Chondrocyte (in vitro differentiated cells): ENCODE results near the gene EZR. TPM values are rescaled to one million over a fixed set of nuclear protein-coding genes. Genes with fewer than 3 reads are reported as not detected.

Experiments used
- DNase-seq: peaks from one replicate; pipeline ENCODE4 v3.0.0; 2021; ENCODE audit warnings: mixed read lengths, low spot score
- H3K27ac Mint-ChIP-seq: one replicate; pipeline ENCODE4 v1.8.0; 2021; ENCODE audit warnings: mild to moderate bottlenecking, moderate library complexity, mixed read lengths; ENCODE audit not compliant: unreplicated experiment
- H3K27me3 Mint-ChIP-seq: 2 replicates; pipeline ENCODE4 v1.8.0; 2021; ENCODE audit warnings: low read depth, mixed read lengths
- H3K36me3 Mint-ChIP-seq: 2 replicates; pipeline ENCODE4 v1.8.0; 2021; ENCODE audit warnings: low read depth, mixed read lengths
- H3K4me1 Mint-ChIP-seq: 2 replicates; pipeline ENCODE4 v1.8.0; 2021; ENCODE audit warnings: low read depth, mild to moderate bottlenecking, mixed read lengths
- H3K4me3 Mint-ChIP-seq: one replicate; pipeline ENCODE4 v1.8.0; 2021; ENCODE audit warnings: mild to moderate bottlenecking, moderate library complexity, mixed read lengths; ENCODE audit not compliant: unreplicated experiment
- H3K9me3 Mint-ChIP-seq: 2 replicates; pipeline ENCODE4 v1.8.0; 2021; ENCODE audit warnings: low read depth, mixed read lengths
- total RNA-seq: library from RNA; stranded (reverse); gene quantifications from 3 replicates; pipeline ENCODE4 v1.2.1, GENCODE V29; 2021
- TF ChIP-seq, protein P1 (sequence below): fragments of 200-600 bp; sonication (generic); IDR thresholded peaks from 2 replicates; pipeline ENCODE4 v1.5.0; 2021; ENCODE audit warnings: antibody characterized with exemption, mild to moderate bottlenecking, moderate library complexity

EZR gene
- total RNA-seq, 1 donor from 2014 or later, result 71.5 TPM

DNA sequence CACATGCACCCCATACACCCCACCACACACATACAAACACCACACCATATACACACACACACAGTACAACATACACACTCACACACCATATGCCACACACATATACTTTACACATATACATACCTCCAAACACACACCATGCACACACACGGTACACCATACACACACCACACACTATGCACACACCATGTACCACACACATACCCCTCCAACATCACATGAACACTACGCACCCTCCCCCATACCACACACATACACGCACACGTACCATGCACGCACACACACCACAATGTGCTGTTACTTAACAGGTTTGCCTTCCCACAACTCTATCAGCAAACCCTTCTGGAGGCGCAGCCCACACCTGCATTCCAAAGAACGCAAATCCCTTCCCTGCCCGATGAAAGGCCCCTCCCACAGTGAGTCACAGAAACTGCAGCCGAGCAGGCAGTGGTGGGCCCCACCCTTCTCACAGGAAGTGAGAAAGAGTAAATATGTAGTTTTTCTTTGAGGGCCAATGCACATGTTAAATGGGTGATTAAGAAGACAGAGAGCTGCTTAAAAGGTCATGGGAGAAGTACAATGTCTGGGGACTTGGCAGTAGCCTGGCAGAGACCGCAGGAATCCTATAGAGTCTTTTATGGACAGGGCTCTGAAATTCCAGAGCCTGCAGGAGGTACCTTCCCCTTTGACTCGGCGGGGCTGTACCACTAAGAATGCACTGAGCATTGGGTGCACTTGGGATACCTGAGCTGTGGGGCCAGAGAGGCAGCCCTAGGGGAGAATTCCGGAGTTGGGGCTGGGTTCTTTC, 34.1 kb upstream of the EZR start:
- H3K9me3 Mint-ChIP-seq, result no peaks in the 10 kb centered on the region
- TF ChIP-seq, protein P1, sequence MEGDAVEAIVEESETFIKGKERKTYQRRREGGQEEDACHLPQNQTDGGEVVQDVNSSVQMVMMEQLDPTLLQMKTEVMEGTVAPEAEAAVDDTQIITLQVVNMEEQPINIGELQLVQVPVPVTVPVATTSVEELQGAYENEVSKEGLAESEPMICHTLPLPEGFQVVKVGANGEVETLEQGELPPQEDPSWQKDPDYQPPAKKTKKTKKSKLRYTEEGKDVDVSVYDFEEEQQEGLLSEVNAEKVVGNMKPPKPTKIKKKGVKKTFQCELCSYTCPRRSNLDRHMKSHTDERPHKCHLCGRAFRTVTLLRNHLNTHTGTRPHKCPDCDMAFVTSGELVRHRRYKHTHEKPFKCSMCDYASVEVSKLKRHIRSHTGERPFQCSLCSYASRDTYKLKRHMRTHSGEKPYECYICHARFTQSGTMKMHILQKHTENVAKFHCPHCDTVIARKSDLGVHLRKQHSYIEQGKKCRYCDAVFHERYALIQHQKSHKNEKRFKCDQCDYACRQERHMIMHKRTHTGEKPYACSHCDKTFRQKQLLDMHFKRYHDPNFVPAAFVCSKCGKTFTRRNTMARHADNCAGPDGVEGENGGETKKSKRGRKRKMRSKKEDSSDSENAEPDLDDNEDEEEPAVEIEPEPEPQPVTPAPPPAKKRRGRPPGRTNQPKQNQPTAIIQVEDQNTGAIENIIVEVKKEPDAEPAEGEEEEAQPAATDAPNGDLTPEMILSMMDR, result no peak
- DNase-seq, result no peak

DNA sequence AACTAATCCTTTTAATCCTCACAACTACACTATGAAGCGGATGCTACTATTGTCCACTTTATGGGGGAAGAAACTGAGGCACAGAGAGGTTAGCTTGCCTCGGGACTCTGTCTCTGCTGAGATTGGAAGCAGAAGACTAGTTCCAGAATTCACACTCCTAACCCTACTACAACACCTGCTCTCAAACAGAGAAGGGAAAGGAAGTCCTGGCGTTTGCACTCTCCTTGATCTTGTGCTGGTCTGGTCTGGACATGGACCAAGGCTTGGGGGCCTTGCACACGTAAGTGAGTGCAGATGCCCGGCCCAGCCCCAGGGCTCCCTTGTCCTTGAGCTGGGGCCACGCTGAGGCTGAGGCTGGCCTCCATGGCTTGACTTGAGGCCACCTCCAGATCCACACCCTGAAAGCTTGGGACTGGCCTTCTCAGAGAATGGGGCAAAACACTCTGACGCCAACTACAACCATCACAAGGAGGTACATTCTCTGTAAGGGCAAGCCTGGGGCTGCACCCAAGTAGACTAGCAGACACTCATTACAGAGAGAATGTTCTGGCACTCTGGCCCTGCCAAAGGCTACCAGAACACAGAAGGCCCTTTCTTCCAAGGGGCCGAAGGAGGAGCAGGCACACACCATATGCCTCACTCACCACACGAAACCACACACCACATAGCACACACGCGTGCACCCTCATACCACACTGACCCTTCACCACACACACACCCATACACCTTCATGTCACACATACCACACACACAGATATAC, 33.3 kb upstream of the EZR start:
- H3K27me3 Mint-ChIP-seq, result no peaks in the 10 kb centered on the region

More for the DNA sequence above, 34.1 kb upstream of the EZR start:
- no peaks in the 10 kb centered on the region for H3K36me3 Mint-ChIP-seq
- H3K4me1 Mint-ChIP-seq, result peaks cover 22% of the 10 kb centered on the region
- H3K27ac Mint-ChIP-seq, result no peak overlapping the region
- no peaks in the 10 kb centered on the region for H3K27me3 Mint-ChIP-seq
- no peak overlapping the region for H3K4me3 Mint-ChIP-seq

DNA sequence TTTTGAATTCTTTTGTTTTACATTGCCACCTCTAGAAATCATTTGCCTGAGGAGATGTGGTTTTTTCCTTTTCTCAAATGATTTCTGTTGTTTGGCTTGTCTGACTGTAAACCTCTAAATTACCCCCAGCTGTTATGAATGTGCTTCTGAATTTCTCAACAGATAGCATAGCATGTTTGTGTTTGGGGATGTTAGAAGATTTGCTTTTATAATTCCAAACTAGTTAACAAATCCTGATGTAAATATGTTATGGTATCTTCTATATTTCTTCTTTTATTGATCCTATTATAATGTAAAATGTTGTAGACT, 31.6 kb upstream of the EZR start:
- no peaks in the 10 kb centered on the region for H3K27me3 Mint-ChIP-seq
- no peaks in the 10 kb centered on the region for H3K9me3 Mint-ChIP-seq
- H3K27ac Mint-ChIP-seq, result peak overlapping the region; percentile 95

More for the DNA sequence above, 33.3 kb upstream of the EZR start:
- TF ChIP-seq, protein P1, result no peak
- H3K36me3 Mint-ChIP-seq, result no peaks in the 10 kb centered on the region
- H3K4me1 Mint-ChIP-seq, result peaks cover 22% of the 10 kb centered on the region
- H3K27ac Mint-ChIP-seq, result no peak overlapping the region
- no peak overlapping the region for H3K4me3 Mint-ChIP-seq
- H3K9me3 Mint-ChIP-seq, result no peaks in the 10 kb centered on the region
- no peak for DNase-seq

DNA sequence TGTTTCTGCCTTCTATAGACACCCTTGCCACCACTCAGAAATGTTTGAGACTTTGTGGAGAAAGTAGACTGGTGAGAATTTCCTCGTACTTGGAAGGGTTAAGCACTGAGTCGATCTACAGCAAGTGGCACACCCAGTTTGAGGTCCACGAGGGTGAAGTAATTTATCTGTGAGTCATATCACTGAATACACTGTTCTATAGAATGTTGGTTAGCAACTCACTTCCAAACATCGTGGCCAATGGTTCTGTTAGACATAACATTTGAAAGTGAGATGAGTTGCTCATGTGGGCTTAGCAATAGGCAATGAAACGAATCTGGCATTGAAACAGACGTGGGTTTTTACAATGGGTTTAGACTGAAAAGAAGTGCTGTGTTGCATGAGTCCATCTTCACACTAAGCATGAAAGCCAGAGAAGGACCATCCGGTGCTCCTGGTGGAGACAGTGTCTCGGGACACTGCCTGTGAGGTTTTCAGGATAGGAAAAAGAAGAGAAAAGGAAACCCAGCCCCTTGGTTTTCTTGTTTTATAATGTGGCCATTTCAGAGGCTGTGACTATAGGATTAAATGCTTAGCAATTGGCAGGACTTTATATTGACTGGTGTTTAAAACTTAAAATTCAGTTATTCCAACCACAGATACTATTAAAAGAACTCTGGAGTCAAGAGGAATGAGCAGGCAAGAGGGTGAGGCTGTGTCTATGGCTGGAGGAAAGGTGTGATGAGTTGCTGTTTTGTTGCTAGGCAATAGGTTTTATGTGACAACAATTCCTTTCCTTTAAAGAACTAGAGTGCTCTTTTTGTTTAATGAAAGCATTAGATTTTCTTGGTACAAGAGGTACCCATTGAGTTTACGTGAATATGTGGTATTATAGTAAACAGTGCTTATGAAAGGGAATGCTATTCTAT, 31.0 kb upstream of the EZR start:
- peak overlapping the region; percentile 95 for H3K27ac Mint-ChIP-seq

More for the DNA sequence above, 31.6 kb upstream of the EZR start:
- Mint-ChIP-seq H3K36me3 (no peaks in the 10 kb centered on the region), H3K4me1 (peaks cover 22% of the 10 kb centered on the region), H3K4me3 (no peak overlapping the region)
- TF ChIP-seq, protein P1, result no peak
- DNase-seq, result no peak

More for the DNA sequence above, 31.0 kb upstream of the EZR start:
- no peaks in the 10 kb centered on the region for H3K27me3 Mint-ChIP-seq
- no peak overlapping the region for H3K4me3 Mint-ChIP-seq
- no peaks in the 10 kb centered on the region for H3K9me3 Mint-ChIP-seq
- H3K36me3 Mint-ChIP-seq, result no peaks in the 10 kb centered on the region
- no peak for DNase-seq
- TF ChIP-seq, protein P1, result no peak
- H3K4me1 Mint-ChIP-seq, result peaks cover 22% of the 10 kb centered on the region
